Ascending aorta (tissue), 2 donors: Measurements from ENCODE around the gene PHF1. TPM values are rescaled to one million over a fixed set of nuclear protein-coding genes. Genes with fewer than 3 reads are reported as not detected.

Experiments
- DNase-seq, 2 donors: peaks; one replicate each; pipeline ENCODE4 v3.0.0-alpha.2; 2019; ENCODE audit warnings: low spot score in 2 of 2
- H3K27ac ChIP-seq, 2 donors: fragments of 200-600 bp; sonication (generic); one replicate each; pipeline ENCODE4 v1.5.1; 2016 to 2017; ENCODE audit warnings: mild to moderate bottlenecking in 1 of 2
- H3K27me3 ChIP-seq: fragments of 200-600 bp; sonication (generic); one replicate; pipeline ENCODE4 v1.5.1; 2017
- H3K36me3 ChIP-seq, 2 donors: fragments of 200-600 bp; sonication (generic); one replicate each; pipeline ENCODE4 v1.5.1; 2016
- H3K4me1 ChIP-seq, 2 donors: fragments of 200-600 bp; sonication (generic); one replicate each; pipeline ENCODE4 v1.5.1; 2016 to 2017; ENCODE audit warnings: mild to moderate bottlenecking in 1 of 2
- H3K4me3 ChIP-seq, 2 donors: fragments of 200-600 bp; sonication (generic); one replicate each; pipeline ENCODE4 v1.5.1; 2016 to 2017; ENCODE audit warnings: mild to moderate bottlenecking in 1 of 2
- H3K9me3 ChIP-seq, 2 donors: fragments of 200-600 bp; sonication (generic); one replicate each; pipeline ENCODE4 v1.5.1; 2016
- CTCF ChIP-seq, 3 experiments: fragments of 200-600 bp in 2 of 3; fragments of 450-650 bp in 1 of 3; sonication (generic) in 2 of 3; IDR thresholded peaks; one replicate each; pipeline ENCODE4 v1.5.1; 2016 to 2019; ENCODE audit warnings: antibody characterized with exemption in 3 of 3, mild to moderate bottlenecking in 1 of 3, moderate library complexity in 1 of 3
- intact Hi-C: fragments of 100-400 bp; cut with DNase I; formaldehyde crosslinking; loops from one replicate; pipeline ENCODE4 v1.15.1; 2023
- total RNA-seq: library from RNA; depleted of rRNA; stranded (reverse); fragments of >200 nt; gene quantifications from one replicate; pipeline ENCODE4 v1.1.0, GENCODE V29; 2016

The PHF1 gene
- total RNA-seq, 1 donor from 2014 or later = 30.5 TPM

- intact Hi-C loops = no loop called here
- peaks cover 0 to 5% of the 10 kb centered on the region in 2 donors for H3K4me1 ChIP-seq
- no peak overlapping the region for H3K4me3 ChIP-seq
- no peaks in the 10 kb centered on the region for H3K27me3 ChIP-seq
- H3K36me3 ChIP-seq = no peaks in the 10 kb centered on the region
- DNase-seq = no peak
- TF ChIP-seq CTCF (IDR thresholded peaks at IDR 0.05) = no peak
- H3K27ac ChIP-seq = no peak overlapping the region
- no peaks in the 10 kb centered on the region for H3K9me3 ChIP-seq
These were observed 30.4 kb upstream of the PHF1 start for GRCh38 chr6:33380272-33380981.

GRCh38 chr6:33383427-33384185, 27.2 kb upstream of the PHF1 start:
- Histone ChIP-seq H3K36me3 (no peaks in the 10 kb centered on the region), H3K27ac (no peak overlapping the region), H3K4me3 (no peak overlapping the region), H3K4me1 (no peaks in the 10 kb centered on the region), H3K9me3 (no peaks in the 10 kb centered on the region), H3K27me3 (no peaks in the 10 kb centered on the region)
- TF ChIP-seq CTCF (IDR thresholded peaks at IDR 0.05) = no peak
- DNase-seq = no peak
- intact Hi-C loops = no loop called here

GRCh38 chr6:33384581-33385020, 26.2 kb upstream of the PHF1 start:
- peak in 2 of 3 experiments; percentile 16 to 18 for TF ChIP-seq CTCF (IDR thresholded peaks at IDR 0.05)
- no peak for DNase-seq
- H3K9me3 ChIP-seq = no peaks in the 10 kb centered on the region
- no peaks in the 10 kb centered on the region for H3K36me3 ChIP-seq
- no peak overlapping the region for H3K4me3 ChIP-seq
- intact Hi-C loops = no loop called here
- H3K4me1 ChIP-seq = no peaks in the 10 kb centered on the region
- H3K27me3 ChIP-seq = no peaks in the 10 kb centered on the region
- H3K27ac ChIP-seq = no peak overlapping the region

- no peaks in the 10 kb centered on the region for H3K27me3 ChIP-seq
- H3K9me3 ChIP-seq = no peaks in the 10 kb centered on the region
- peaks cover 3 to 6% of the 10 kb centered on the region in 2 donors for H3K4me1 ChIP-seq
- DNase-seq = no peak
- H3K4me3 ChIP-seq = no peak overlapping the region
- intact Hi-C loops = loop anchor here (2.0 to 5.0 kb wide), 2 partner anchors 117 to 183 kb away; partner anchors contain the start of genes RING1 and RPS18
- H3K36me3 ChIP-seq = no peaks in the 10 kb centered on the region
- H3K27ac ChIP-seq = no peak overlapping the region
- TF ChIP-seq CTCF (IDR thresholded peaks at IDR 0.05) = no peak
These were observed 20.6 kb upstream of the PHF1 start for GRCh38 chr6:33390173-33390572.

- DNase-seq = no peak
- Histone ChIP-seq H3K27ac (peak overlapping the region; percentile 91 to 93), H3K27me3 (no peaks in the 10 kb centered on the region), H3K4me3 (peak overlapping the region; percentile 42 to 77), H3K9me3 (no peaks in the 10 kb centered on the region), H3K36me3 (no peaks in the 10 kb centered on the region), H3K4me1 (peaks cover 3 to 6% of the 10 kb centered on the region in 2 donors)
- no peak for TF ChIP-seq CTCF (IDR thresholded peaks at IDR 0.05)
- intact Hi-C loops = loop anchor here (1.0 to 5.0 kb wide), 8 partner anchors 19 to 184 kb away; partner anchors contain the start of genes PFDN6, RING1, RPS18 and WDR46
These were observed 20.0 kb upstream of the PHF1 start for GRCh38 chr6:33390767-33391277.
